Neural progenitor cell (in vitro differentiated cells): ENCODE data around the gene TMEM87B. TPM values are rescaled to one million over a fixed set of nuclear protein-coding genes. Genes with fewer than 3 reads are reported as not detected.

Experiments
- DNase-seq: peaks from one replicate; pipeline ENCODE4 v3.0.0-alpha.2; 2016; ENCODE audit warnings: low spot score
- H2AFZ ChIP-seq: fragments of 200-600 bp; sonication (generic); replicated peaks from 2 replicates; pipeline ENCODE4 v1.6.1; 2016; ENCODE audit warnings: antibody characterized with exemption
- H3F3A ChIP-seq: fragments of 200-600 bp; sonication (generic); 2 replicates; pipeline ENCODE4 v1.6.1; 2016; ENCODE audit warnings: antibody characterized with exemption, low read depth
- H3K27ac ChIP-seq: fragments of 200-600 bp; sonication (generic); 2 replicates; pipeline ENCODE4 v1.5.1; 2016; ENCODE audit warnings: mild to moderate bottlenecking
- H3K27me3 ChIP-seq: fragments of 200-600 bp; sonication (generic); 2 replicates; pipeline ENCODE4 v1.6.1; 2016; ENCODE audit warnings: mild to moderate bottlenecking, moderate library complexity
- H3K36me3 ChIP-seq: fragments of 200-600 bp; sonication (generic); 2 replicates; pipeline ENCODE4 v1.5.1; 2016
- H3K4me1 ChIP-seq: fragments of 200-600 bp; sonication (generic); 2 replicates; pipeline ENCODE4 v1.6.1; 2016; ENCODE audit warnings: mixed run types
- H3K4me2 ChIP-seq: fragments of 200-600 bp; sonication (generic); 2 replicates; pipeline ENCODE4 v1.6.1; 2016
- H3K4me3 ChIP-seq: fragments of 200-600 bp; sonication (generic); 2 replicates; pipeline ENCODE4 v1.5.1; 2016
- H3K79me2 ChIP-seq: fragments of 200-600 bp; sonication (generic); 2 replicates; pipeline ENCODE4 v1.6.1; 2016; ENCODE audit warnings: low read depth
- H3K9ac ChIP-seq: fragments of 200-600 bp; sonication (generic); 2 replicates; pipeline ENCODE4 v1.6.1; 2016
- H3K9me3 ChIP-seq: fragments of 200-600 bp; sonication (generic); 2 replicates; pipeline ENCODE4 v1.5.1; 2016; ENCODE audit warnings: low read depth
- H4K20me1 ChIP-seq: fragments of 200-600 bp; sonication (generic); 2 replicates; pipeline ENCODE4 v1.6.1; 2016; ENCODE audit warnings: low read depth
- H3K27ac Mint-ChIP-seq: 3 replicates; pipeline ENCODE4 v1.8.0; 2021; ENCODE audit warnings: mixed read lengths
- H3K27me3 Mint-ChIP-seq: 2 replicates; pipeline ENCODE4 v1.8.0; 2022; ENCODE audit warnings: low read depth, mild to moderate bottlenecking, inconsistent platforms, moderate library complexity, mixed read lengths; ENCODE audit not compliant: insufficient read depth
- H3K36me3 Mint-ChIP-seq: 3 replicates; pipeline ENCODE4 v1.8.0; 2021; ENCODE audit warnings: mixed read lengths
- H3K4me1 Mint-ChIP-seq: 3 replicates; pipeline ENCODE4 v1.8.0; 2021; ENCODE audit warnings: mixed read lengths
- H3K4me3 Mint-ChIP-seq: 3 replicates; pipeline ENCODE4 v1.8.0; 2021; ENCODE audit warnings: mild to moderate bottlenecking, moderate library complexity, mixed read lengths
- H3K9me3 Mint-ChIP-seq: 3 replicates; pipeline ENCODE4 v1.8.0; 2020; ENCODE audit warnings: mixed read lengths
- CTCF ChIP-seq: fragments of 200-600 bp; sonication (generic); IDR thresholded peaks from 2 replicates; pipeline ENCODE4 v1.5.1; 2017; ENCODE audit warnings: antibody characterized with exemption, mild to moderate bottlenecking
- EZH2 ChIP-seq: fragments of 200-600 bp; sonication (generic); IDR thresholded peaks from 2 replicates; pipeline ENCODE4 v1.6.1; 2017; ENCODE audit warnings: antibody characterized with exemption, mild to moderate bottlenecking, moderate library complexity
- EZH2phosphoT487 ChIP-seq: fragments of 200-600 bp; sonication (generic); IDR thresholded peaks from 2 replicates; pipeline ENCODE4 v1.6.1; 2017; ENCODE audit warnings: antibody characterized with exemption
- total RNA-seq: library from RNA; depleted of rRNA; stranded (reverse); fragments of >200 nt; gene quantifications from 2 replicates; pipeline ENCODE4 v1.2.3, GENCODE V29; 2015; ENCODE audit warnings: low replicate concordance

The TMEM87B gene
- total RNA-seq, 1 donor from 2014 or later, result 34.4 TPM

GRCh38 chr2:112140899-112141625 is 86.0 kb downstream of the TMEM87B start:
- Mint-ChIP-seq H3K27me3 (peaks cover 4% of the 10 kb centered on the region), H3K4me3 (peak overlapping the region; percentile 86), H3K4me1 (peaks cover 21% of the 10 kb centered on the region), H3K9me3 (no peaks in the 10 kb centered on the region), H3K27ac (peak overlapping the region; percentile 71), H3K36me3 (peaks cover 28% of the 10 kb centered on the region)
- H3F3A ChIP-seq, result peaks cover 18% of the 10 kb centered on the region
- H4K20me1 ChIP-seq, result peaks cover 22% of the 10 kb centered on the region
- no peak overlapping the region for H3K9ac ChIP-seq
- H3K27me3 ChIP-seq, result peaks cover 36% of the 10 kb centered on the region
- DNase-seq, result no peak
- H3K4me2 ChIP-seq, result peak overlapping the region; percentile 92
- H3K9me3 ChIP-seq, result no peaks in the 10 kb centered on the region
- peak overlapping the region; percentile 23 for H2AFZ ChIP-seq
- H3K4me3 ChIP-seq, result peak overlapping the region; percentile 52
- peaks cover 29% of the 10 kb centered on the region for H3K79me2 ChIP-seq
- H3K4me1 ChIP-seq, result peaks cover 15% of the 10 kb centered on the region
- no peak overlapping the region for H3K27ac ChIP-seq
- peaks cover 4% of the 10 kb centered on the region for H3K36me3 ChIP-seq
- no peak for TF ChIP-seq CTCF
- no peak for TF ChIP-seq EZH2
- TF ChIP-seq EZH2phosphoT487, result no peak

GRCh38 chr2:112141626-112142007 is 86.5 kb downstream of the TMEM87B start:
- peaks cover 15% of the 10 kb centered on the region for H3K4me1 ChIP-seq
- H3K4me2 ChIP-seq, result no peak overlapping the region
- H3K27ac ChIP-seq, result no peak overlapping the region
- Mint-ChIP-seq H3K36me3 (peaks cover 29% of the 10 kb centered on the region), H3K27me3 (peaks cover 4% of the 10 kb centered on the region), H3K4me3 (no peak overlapping the region), H3K9me3 (no peaks in the 10 kb centered on the region), H3K4me1 (peaks cover 17% of the 10 kb centered on the region), H3K27ac (no peak overlapping the region)
- peaks cover 22% of the 10 kb centered on the region for H4K20me1 ChIP-seq
- no peak for TF ChIP-seq EZH2
- no peak for TF ChIP-seq CTCF
- no peak for TF ChIP-seq EZH2phosphoT487
- no peak for DNase-seq
- H3K79me2 ChIP-seq, result peaks cover 29% of the 10 kb centered on the region
- no peak overlapping the region for H3K4me3 ChIP-seq
- H3K27me3 ChIP-seq, result peaks cover 31% of the 10 kb centered on the region
- H3K36me3 ChIP-seq, result peaks cover 4% of the 10 kb centered on the region
- no peak overlapping the region for H3K9ac ChIP-seq
- no peaks in the 10 kb centered on the region for H3K9me3 ChIP-seq
- H3F3A ChIP-seq, result peaks cover 18% of the 10 kb centered on the region
- no peak overlapping the region for H2AFZ ChIP-seq

- Mint-ChIP-seq H3K4me3 (no peak overlapping the region), H3K36me3 (peaks cover 38% of the 10 kb centered on the region), H3K9me3 (no peaks in the 10 kb centered on the region), H3K27ac (no peak overlapping the region), H3K27me3 (peaks cover 4% of the 10 kb centered on the region), H3K4me1 (peaks cover 15% of the 10 kb centered on the region)
- H3K36me3 ChIP-seq, result peaks cover 4% of the 10 kb centered on the region
- peaks cover 15% of the 10 kb centered on the region for H3K4me1 ChIP-seq
- H3K9ac ChIP-seq, result no peak overlapping the region
- no peak overlapping the region for H3K4me3 ChIP-seq
- H3K79me2 ChIP-seq, result peaks cover 29% of the 10 kb centered on the region
- peaks cover 22% of the 10 kb centered on the region for H4K20me1 ChIP-seq
- H3K27ac ChIP-seq, result no peak overlapping the region
- H3F3A ChIP-seq, result peaks cover 14% of the 10 kb centered on the region
- no peak for DNase-seq
- no peaks in the 10 kb centered on the region for H3K9me3 ChIP-seq
- H3K4me2 ChIP-seq, result no peak overlapping the region
- H2AFZ ChIP-seq, result no peak overlapping the region
- TF ChIP-seq EZH2phosphoT487, result no peak
- TF ChIP-seq CTCF, result no peak
- TF ChIP-seq EZH2, result no peak
- H3K27me3 ChIP-seq, result peaks cover 21% of the 10 kb centered on the region
These were observed 87.5 kb downstream of the TMEM87B start for GRCh38 chr2:112142525-112143078.
